ENCODE results near the gene LBHD2.

DNA sequence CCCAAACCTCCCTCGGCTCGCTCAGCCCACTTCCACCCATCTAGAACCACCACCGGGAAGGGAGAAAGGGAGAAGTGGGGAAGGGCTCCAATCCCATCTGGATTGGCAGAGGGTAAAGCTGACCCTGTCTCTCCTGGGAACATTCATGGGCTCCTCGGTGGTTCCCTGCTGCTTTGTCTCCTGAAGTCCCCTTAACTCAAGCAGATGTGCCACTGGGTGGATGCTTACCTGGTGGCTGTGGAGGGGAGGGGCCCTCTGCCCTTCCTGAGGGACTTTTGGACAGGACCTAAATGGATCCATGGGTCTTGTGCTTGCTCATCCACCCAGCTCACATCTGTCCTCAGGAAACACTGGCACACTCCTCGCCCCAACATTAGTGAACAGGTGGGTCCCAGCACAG is 24.5 kb upstream of the LBHD2 start:
- TF ChIP-seq, protein P1, sequence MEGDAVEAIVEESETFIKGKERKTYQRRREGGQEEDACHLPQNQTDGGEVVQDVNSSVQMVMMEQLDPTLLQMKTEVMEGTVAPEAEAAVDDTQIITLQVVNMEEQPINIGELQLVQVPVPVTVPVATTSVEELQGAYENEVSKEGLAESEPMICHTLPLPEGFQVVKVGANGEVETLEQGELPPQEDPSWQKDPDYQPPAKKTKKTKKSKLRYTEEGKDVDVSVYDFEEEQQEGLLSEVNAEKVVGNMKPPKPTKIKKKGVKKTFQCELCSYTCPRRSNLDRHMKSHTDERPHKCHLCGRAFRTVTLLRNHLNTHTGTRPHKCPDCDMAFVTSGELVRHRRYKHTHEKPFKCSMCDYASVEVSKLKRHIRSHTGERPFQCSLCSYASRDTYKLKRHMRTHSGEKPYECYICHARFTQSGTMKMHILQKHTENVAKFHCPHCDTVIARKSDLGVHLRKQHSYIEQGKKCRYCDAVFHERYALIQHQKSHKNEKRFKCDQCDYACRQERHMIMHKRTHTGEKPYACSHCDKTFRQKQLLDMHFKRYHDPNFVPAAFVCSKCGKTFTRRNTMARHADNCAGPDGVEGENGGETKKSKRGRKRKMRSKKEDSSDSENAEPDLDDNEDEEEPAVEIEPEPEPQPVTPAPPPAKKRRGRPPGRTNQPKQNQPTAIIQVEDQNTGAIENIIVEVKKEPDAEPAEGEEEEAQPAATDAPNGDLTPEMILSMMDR (IDR thresholded peaks at IDR 0.05) = no peak
- TF ChIP-seq POLR2A (IDR thresholded peaks at IDR 0.05) (no peak), POLR2AphosphoS5 (IDR thresholded peaks at IDR 0.05) (no peak), EP300 (IDR thresholded peaks at IDR 0.05) (no peak)
